Right lobe of liver (tissue), 6 donors: ENCODE measurements around the gene EPOP. TPM values are rescaled to one million over a fixed set of nuclear protein-coding genes. Genes with fewer than 3 reads are reported as not detected.
"Not testable (repeated sequence)": the region's sequence is repeated elsewhere in the genome, so short reads cannot be mapped to it uniquely, and the experiment has no call there.

Experiments
- ATAC-seq, 4 donors: fragments of 200-7000 bp; cut with Tn5 transposase; one replicate each; pipeline ENCODE4 v1.9.1; 2020; ENCODE audit warnings: mild to moderate bottlenecking in 4 of 4, moderate library complexity in 4 of 4
- DNase-seq, 3 donors: peaks; one replicate each; pipeline ENCODE4 v3.0.0-alpha.2; 2020
- H3K27ac ChIP-seq, 3 donors: fragments of 200-600 bp; one replicate each; pipeline ENCODE4 v1.8.0; 2022
- H3K27me3 ChIP-seq, 2 donors: fragments of 200-600 bp; one replicate each; pipeline ENCODE4 v1.8.0; 2022
- H3K36me3 ChIP-seq, 4 donors: fragments of 200-600 bp; sonication (generic) in 1 of 4; one replicate each; pipeline versions ENCODE4 v1.5.1 to v1.8.0; 2017 to 2022; ENCODE audit warnings: control low read depth in 1 of 4
- H3K4me1 ChIP-seq, 4 donors: fragments of 200-600 bp; sonication (generic) in 1 of 4; one replicate each; pipeline versions ENCODE4 v1.5.1 to v1.8.0; 2017 to 2022; ENCODE audit warnings: control low read depth in 1 of 4
- H3K4me3 ChIP-seq, 3 donors: fragments of 200-600 bp; one replicate each; pipeline ENCODE4 v1.8.0; 2022
- H3K9me3 ChIP-seq, 4 donors: fragments of 200-600 bp; sonication (generic) in 1 of 4; one replicate each; pipeline versions ENCODE4 v1.5.1 to v1.8.0; 2017 to 2022; ENCODE audit warnings: control low read depth in 1 of 4
- CTCF ChIP-seq, 4 donors: fragments of 200-600 bp in 3 of 4; fragments of 450-650 bp in 1 of 4; IDR thresholded peaks; one replicate each; pipeline versions ENCODE4 v1.5.1 to v1.8.0; 2016 to 2022; ENCODE audit warnings: antibody characterized with exemption in 4 of 4, mild to moderate bottlenecking in 2 of 4
- POLR2A ChIP-seq: fragments of 450-650 bp; IDR thresholded peaks from one replicate; pipeline ENCODE4 v1.6.1; 2017; ENCODE audit warnings: antibody characterized with exemption, mild to moderate bottlenecking
- WGBS: methylation state at CpG from one replicate; pipeline ENCODE4 v1.1.6; 2018; ENCODE audit warnings: low coverage, low lambda C conversion rate; ENCODE audit not compliant: insufficient coverage; ENCODE audit errors: missing lambda C conversion rate; 5-methylcytosine and 5-hydroxymethylcytosine counted together
- intact Hi-C, 2 donors: fragments of 100-400 bp; cut with DNase I; formaldehyde crosslinking; loops; one replicate each; pipeline versions ENCODE4 v1.11.2 to v1.14.1; 2022
- total RNA-seq, 6 experiments: library from RNA; depleted of rRNA in 2 of 6; stranded (reverse); fragments of >200 nt in 2 of 6; fragmentation: NEBNext Ultra II Directional in 3 of 6; extraction: Animal tissue kit (Norgen Biotek cat#: 25700) in 3 of 6; gene quantifications; one replicate each; pipeline versions ENCODE4 v1.1.0 to v1.2.4, GENCODE V29; 2016 to 2023
- donor health status: DM: no; HTN: yes; CAD: no.
- donor health status: DM: no; HTN: no; CAD: no.
- donor health status: DM: no; HTN: no; CAD: no.
- donor health status: DM: no; HTN: yes; CAD: no.
- donor health status: DM: no; HTN: yes; CAD: no.

EPOP gene
- total RNA-seq, 6 experiments from 2014 or later: 1.1 to 6.0 (median 3.0) TPM

GRCh38 chr17:38637951-38638350 lies 36.8 kb downstream of the EPOP start:
- DNase-seq: no peak
- TF ChIP-seq POLR2A (no peak), CTCF (IDR thresholded peaks at IDR 0.05) (no peak)
- H3K27me3 ChIP-seq: no peaks in the 10 kb centered on the region
- no peaks in the 10 kb centered on the region for H3K9me3 ChIP-seq
- no peak overlapping the region for H3K27ac ChIP-seq
- H3K4me1 ChIP-seq: no peaks in the 10 kb centered on the region
- no peak overlapping the region for H3K4me3 ChIP-seq
- no peak for ATAC-seq
- WGBS: 84% methylated on average over 4 of the region's 4 CpGs
- intact Hi-C loops: no loop called here
- H3K36me3 ChIP-seq: no peaks in the 10 kb centered on the region

- peak in 1 of 3 donors; percentile 22 for DNase-seq
- TF ChIP-seq POLR2A (no peak), CTCF (IDR thresholded peaks at IDR 0.05) (no peak)
- Histone ChIP-seq H3K9me3 (no peaks in the 10 kb centered on the region), H3K4me3 (no peak overlapping the region), H3K27me3 (no peaks in the 10 kb centered on the region), H3K36me3 (no peaks in the 10 kb centered on the region), H3K27ac (no peak overlapping the region), H3K4me1 (no peaks in the 10 kb centered on the region)
- intact Hi-C loops: no loop called here
- 75% methylated on average over 8 of the region's 9 CpGs for WGBS
- no peak for ATAC-seq
These were observed 38.7 kb downstream of the EPOP start for GRCh38 chr17:38636054-38636453.

GRCh38 chr17:38632334-38632733 lies 42.4 kb downstream of the EPOP start:
- DNase-seq (no peak), ATAC-seq (no peak)
- Histone ChIP-seq H3K36me3 (no peaks in the 10 kb centered on the region), H3K4me1 (no peaks in the 10 kb centered on the region), H3K27me3 (no peaks in the 10 kb centered on the region), H3K4me3 (no peak overlapping the region), H3K27ac (no peak overlapping the region), H3K9me3 (no peaks in the 10 kb centered on the region)
- WGBS: 75% methylated on average over 6 of the region's 6 CpGs
- intact Hi-C loops: no loop called here
- no peak for TF ChIP-seq CTCF (IDR thresholded peaks at IDR 0.05)
- TF ChIP-seq POLR2A: no peak

DNA sequence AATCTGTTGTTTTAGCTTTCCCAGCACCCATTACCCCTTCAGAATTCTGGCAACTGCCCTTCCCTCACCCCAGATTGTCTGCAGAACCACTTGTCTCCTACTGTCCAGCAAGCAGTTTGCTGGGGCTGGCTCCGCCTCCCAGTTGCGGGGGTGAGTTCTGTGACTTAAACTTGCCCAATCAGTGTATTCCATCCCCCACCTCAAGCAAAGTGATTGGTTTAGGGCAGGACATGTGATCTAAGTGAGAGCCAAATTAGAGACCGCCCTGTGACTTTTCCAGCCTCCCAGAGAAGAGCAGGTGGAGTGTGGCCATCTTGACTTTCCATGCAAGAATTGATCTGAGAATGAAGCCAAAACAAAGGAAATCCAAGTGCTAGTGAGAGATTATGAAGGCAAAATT lies 46.3 kb downstream of the EPOP start:
- no peaks in the 10 kb centered on the region for H3K4me1 ChIP-seq
- H3K36me3 ChIP-seq: no peaks in the 10 kb centered on the region
- no peaks in the 10 kb centered on the region for H3K9me3 ChIP-seq
- no peaks in the 10 kb centered on the region for H3K27me3 ChIP-seq
- H3K4me3 ChIP-seq: no peak overlapping the region
- ATAC-seq: peak in 1 of 4 donors; percentile 45
- WGBS: 61% methylated on average over 3 of the region's 3 CpGs
- intact Hi-C loops: no loop called here
- peak in 1 of 3 donors; percentile 33 for DNase-seq
- H3K27ac ChIP-seq: no peak overlapping the region
- TF ChIP-seq CTCF (IDR thresholded peaks at IDR 0.05) (no peak), POLR2A (no peak)

GRCh38 chr17:38627957-38628356 lies 46.8 kb downstream of the EPOP start:
- ATAC-seq (peak in 1 of 4 donors; percentile 19), DNase-seq (peak in 1 of 3 donors; percentile 1)
- intact Hi-C loops: no loop called here
- H3K27me3 ChIP-seq: no peaks in the 10 kb centered on the region
- H3K4me1 ChIP-seq: no peaks in the 10 kb centered on the region
- no peaks in the 10 kb centered on the region for H3K9me3 ChIP-seq
- H3K4me3 ChIP-seq: no peak overlapping the region
- TF ChIP-seq POLR2A: no peak
- no peak for TF ChIP-seq CTCF (IDR thresholded peaks at IDR 0.05)
- 93% methylated on average over 2 of the region's 2 CpGs for WGBS
- H3K27ac ChIP-seq: no peak overlapping the region
- no peaks in the 10 kb centered on the region for H3K36me3 ChIP-seq

GRCh38 chr17:38626606-38627226 lies 48.0 kb downstream of the EPOP start:
- H3K4me3 ChIP-seq, H3K36me3 ChIP-seq, H3K27ac ChIP-seq, H3K27me3 ChIP-seq, ATAC-seq, H3K9me3 ChIP-seq, H3K4me1 ChIP-seq, intact Hi-C loops: not testable (repeated sequence)
- WGBS: 88% methylated on average over 6 of the region's 6 CpGs
- peak in 1 of 3 donors; percentile 1 for DNase-seq
